NCI-H146 treated with DMSO at 0.1 percent for 48 hours (cell line): ENCODE measurements around the gene LRRFIP1.

Experiments used
- DNase-seq: peaks from one replicate; lab custom pipeline; 2025; ENCODE audit not compliant: unreplicated experiment; lab: John Stamatoyannopoulos, UW

The LRRFIP1 gene

DNA sequence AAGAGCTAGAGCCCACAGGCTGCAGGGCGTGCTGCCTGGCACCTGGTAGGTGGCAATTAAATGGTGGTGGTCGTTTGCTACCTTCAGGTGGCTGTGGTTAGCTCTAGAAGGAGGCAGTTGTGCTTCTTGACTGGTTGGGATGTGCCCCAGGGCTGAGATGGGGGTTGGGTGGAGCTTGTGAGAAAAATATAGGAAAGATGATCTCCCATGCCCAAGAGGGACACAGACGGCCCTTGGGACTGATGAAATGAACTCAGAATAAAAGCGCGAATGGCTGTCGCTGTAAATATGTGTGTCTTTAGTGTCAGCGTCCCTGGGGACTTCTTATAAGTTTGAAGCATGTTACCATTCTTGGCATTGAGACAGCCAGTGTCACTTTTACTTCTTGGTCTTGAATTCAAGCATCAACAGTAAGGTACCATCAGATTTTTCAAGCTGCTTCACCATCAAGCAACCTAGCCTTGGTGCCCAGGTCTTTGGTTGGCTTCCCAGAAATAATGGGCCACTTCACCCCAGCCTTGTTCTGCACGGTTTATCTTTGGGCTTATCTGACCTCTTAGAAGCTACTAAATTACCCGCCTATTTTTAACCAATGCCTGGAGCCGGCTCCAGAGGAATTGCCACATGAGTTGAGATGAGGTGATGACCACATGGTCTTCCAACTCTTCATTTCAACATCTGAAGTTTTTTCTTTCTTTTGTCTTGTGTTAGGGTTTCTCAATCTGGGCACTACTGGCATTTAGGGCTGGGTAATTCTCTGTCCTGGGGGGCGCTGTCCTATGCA is 11.9 kb downstream of the LRRFIP1 start:
- DNase-seq, result no peak

GRCh38 chr2:237639836-237640220 is 12.4 kb downstream of the LRRFIP1 start:
- DNase-seq, result no peak

- DNase-seq, result no peak
Observed at GRCh38 chr2:237640493-237640998, 13.2 kb downstream of the LRRFIP1 start.

- DNase-seq, result no peak
Observed at GRCh38 chr2:237642038-237642734, 14.8 kb downstream of the LRRFIP1 start.

DNA sequence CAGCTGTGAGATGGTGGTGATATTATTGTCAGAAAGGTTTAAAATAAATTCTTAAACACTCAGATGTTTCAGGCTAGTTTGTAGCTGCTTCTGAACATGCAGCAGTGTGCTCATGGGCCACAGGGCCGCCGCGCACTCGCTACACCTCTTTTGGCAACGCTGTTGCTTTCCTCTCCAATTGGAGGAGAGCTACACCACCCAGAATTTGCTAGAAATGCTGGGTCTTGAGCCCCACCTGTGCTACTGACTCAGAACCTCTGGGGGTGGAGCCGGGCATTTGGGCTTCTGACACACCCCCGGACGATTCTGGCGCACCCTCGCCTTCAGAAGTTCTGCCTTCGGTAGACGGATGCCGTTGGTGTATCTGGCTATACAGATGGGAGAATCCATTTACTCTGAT is 15.7 kb downstream of the LRRFIP1 start:
- DNase-seq, result no peak

- DNase-seq, result no peak
Observed at GRCh38 chr2:237643582-237644380, 16.4 kb downstream of the LRRFIP1 start.

GRCh38 chr2:237644381-237644703 is 17.0 kb downstream of the LRRFIP1 start:
- DNase-seq, result no peak

DNA sequence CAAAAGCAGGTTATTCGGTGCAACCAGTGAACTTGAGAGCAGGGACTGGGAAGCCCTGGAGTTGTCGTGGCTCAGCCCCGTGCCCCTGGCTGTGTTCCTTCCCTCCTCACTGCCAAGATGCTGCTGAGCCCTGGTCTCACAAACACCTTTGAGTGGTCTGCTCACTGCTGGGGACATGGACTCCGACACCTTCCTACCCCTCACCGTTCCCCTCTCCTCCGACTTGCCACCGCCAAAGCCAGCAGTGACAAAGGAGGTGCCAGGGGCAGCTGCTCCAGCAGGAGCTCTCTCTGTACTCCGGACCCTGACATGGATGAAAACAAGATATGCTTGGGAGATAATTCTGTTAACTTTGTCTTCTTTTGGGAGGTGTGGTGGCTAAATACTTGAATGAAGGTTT is 17.9 kb downstream of the LRRFIP1 start:
- DNase-seq, result no peak

- DNase-seq, result no peak
Observed at GRCh38 chr2:237647176-237648015, 20.0 kb downstream of the LRRFIP1 start.

DNA sequence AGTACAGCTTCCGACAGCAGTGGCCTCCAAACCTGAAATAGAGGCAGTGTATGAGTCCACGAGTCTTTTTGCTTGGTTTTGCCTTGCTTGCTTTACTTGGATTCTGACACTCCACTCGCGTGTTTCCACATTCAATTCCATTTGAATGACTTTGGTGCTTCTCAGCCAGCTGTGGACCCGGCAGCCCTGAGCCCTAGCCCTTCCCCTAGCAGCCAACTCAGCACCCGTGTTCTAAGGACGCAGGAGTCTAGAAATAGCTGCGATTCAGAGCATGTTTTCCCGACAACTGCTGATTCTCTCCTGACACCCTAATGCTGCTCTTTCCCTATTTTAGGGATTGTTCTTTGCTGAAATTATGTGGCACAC is 20.6 kb downstream of the LRRFIP1 start:
- no peak for DNase-seq

DNA sequence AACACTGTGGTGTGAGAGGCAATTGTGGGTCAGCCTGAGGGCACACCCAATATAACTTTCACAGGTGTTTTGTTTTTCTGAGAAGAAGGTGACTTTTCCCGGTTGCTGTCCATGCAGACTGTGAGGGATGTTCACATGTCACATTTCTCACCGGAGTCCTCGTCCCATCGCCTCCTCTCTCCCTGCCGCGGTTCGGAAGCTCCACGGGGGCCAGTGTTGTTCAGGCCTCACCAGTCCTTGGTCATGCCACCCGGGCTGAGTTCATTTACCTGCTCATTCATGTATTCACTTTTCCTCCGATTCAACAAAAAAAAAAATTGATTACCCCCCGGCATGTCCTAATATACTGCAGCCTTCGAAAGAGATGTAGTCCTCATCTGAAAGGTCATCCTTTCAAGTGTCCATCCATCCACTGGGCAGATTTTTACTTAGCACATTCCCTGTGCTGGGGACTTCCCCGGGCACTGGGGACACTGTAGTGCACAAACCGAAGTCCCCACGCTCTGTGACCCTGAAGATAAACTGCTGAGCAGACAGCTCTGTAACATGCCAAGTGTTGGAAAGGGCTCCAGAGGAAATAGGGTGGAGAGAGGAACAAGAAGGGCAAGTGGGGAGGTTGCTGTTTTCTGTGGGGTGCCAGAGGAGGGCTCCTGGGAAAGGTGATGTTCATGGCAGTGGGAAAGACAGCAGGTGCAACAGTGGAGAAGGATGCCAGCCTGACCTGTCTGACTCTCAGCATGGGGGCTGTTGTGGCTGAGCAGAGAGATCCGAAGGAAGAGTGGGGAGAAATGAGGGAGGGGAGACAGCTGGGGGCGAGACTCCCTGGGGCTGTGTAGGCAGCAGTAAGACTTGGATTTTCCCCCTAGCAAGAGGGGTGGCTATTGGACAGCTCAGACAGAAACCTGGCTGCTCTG is 22.4 kb downstream of the LRRFIP1 start:
- no peak for DNase-seq

- no peak for DNase-seq
Observed at GRCh38 chr2:237650455-237650850, 23.1 kb downstream of the LRRFIP1 start.

- DNase-seq, result no peak
Observed at GRCh38 chr2:237651761-237652160, 24.4 kb downstream of the LRRFIP1 start.

DNA sequence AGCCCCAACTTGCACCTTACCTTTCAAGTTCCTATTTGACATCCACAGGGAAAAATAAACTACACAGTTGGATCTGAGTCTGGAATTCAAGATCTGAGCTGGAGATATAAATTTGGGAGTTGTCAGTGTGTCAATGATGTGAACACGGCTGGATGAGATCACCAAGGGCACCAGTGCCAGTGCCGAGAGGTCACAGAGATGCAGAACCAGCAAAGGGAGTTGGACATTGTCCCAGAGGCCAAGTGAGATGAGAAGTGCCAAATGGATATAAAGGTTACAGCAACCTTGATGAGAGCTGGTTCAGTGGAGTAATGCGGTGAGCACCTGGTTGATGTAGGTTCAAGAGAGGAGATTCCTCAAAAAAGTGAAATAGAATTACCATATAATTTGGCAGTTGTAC is 24.8 kb downstream of the LRRFIP1 start:
- DNase-seq, result no peak

DNA sequence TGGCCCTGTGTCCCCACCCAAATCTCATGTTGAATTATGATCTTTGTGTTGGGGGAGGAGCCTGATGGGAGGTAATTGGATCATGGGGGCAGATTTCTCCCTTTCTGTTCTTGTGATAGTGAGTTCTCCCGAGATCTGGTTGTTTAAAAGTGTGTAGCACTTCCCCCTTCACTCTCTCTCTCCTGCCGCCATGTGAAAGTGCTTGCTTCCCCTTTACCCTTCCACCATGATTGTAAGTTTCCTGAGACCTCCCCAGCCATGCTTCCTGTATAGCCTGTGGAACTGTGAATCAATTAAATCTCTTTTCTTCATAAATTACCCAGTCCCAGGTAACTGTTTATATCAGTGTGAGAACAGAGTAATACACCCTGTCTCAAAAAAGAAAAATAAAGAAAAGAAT is 25.5 kb downstream of the LRRFIP1 start:
- DNase-seq, result no peak

DNA sequence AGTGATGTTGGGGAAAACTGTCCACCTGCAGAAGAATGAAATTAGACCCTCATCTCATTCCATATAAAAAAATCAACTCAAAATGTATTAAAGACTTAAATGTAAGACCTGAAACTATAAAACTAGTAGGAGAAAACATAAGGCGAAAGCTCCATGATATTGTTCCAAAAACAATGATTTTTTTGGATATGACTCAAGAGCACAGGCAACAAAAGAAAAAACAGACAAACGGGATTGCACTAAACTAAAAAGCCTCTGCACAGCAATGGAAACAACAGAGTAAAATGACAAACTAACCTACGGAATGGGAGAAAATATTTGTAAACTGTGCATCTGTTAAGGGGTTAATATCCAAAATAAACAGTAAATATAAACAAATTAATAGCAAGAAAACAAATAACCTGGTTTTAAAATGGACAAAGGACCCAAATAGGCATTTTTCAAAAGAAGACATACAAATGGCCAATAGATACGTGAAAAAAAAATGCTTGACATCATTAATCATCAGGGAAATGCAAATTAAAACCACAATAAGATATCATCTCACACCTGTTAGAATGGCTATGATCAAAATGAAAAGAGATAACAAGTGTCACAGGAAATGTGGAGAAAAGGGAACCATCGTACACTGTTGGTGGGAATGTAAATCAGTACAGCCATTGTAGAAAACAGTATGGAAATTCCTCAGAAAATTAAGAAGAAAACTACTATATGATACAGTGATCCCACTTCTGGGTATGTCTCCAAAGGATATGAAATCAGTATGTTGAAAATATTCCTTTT is 26.6 kb downstream of the LRRFIP1 start:
- DNase-seq, result no peak

GRCh38 chr2:237657063-237657462 is 29.7 kb downstream of the LRRFIP1 start:
- no peak for DNase-seq

- no peak for DNase-seq
Observed at GRCh38 chr2:237660381-237660900, 33.1 kb downstream of the LRRFIP1 start.

GRCh38 chr2:237661270-237661669 is 33.9 kb downstream of the LRRFIP1 start:
- no peak for DNase-seq
